CD4-positive, alpha-beta memory T cell (primary cell): ENCODE results near the gene AHCYL1. TPM values are rescaled to one million over a fixed set of nuclear protein-coding genes. Genes with fewer than 3 reads are reported as not detected.

ENCODE experiments used
- CTCF ChIA-PET: fragments of 350-600 bp; sonication (Branson Sonifier 250); formaldehyde crosslinking; loops from one replicate; lab custom pipeline; 2021; ENCODE audit warnings: inconsistent platforms; ENCODE audit not compliant: partially characterized antibody; lab: Charles Lee
- POLR2A ChIA-PET: fragments of 350-600 bp; sonication (Branson Sonifier 250); formaldehyde crosslinking; loops from one replicate; lab custom pipeline; 2021; ENCODE audit not compliant: partially characterized antibody; lab: Charles Lee
- DNase-seq, 5 donors: peaks; one replicate each; pipeline versions ENCODE4 v3.0.0 to v3.0.0-alpha.2; 2020 to 2022; ENCODE audit warnings: mixed read lengths in 1 of 5
- H3K27ac ChIP-seq: one replicate; pipeline ENCODE4 v1.7.0; 2013; ENCODE audit warnings: low read depth, low read length
- H3K27me3 ChIP-seq: 2 replicates; pipeline ENCODE4 v1.7.0; 2013; ENCODE audit warnings: mild to moderate bottlenecking, low read length, moderate library complexity; ENCODE audit not compliant: insufficient read depth
- H3K36me3 ChIP-seq: 2 replicates; pipeline ENCODE4 v1.7.0; 2013; ENCODE audit warnings: mild to moderate bottlenecking, low read length, moderate library complexity; ENCODE audit not compliant: insufficient read depth
- H3K4me1 ChIP-seq: 2 replicates; pipeline ENCODE4 v1.7.0; 2013; ENCODE audit warnings: mild to moderate bottlenecking, low read length, moderate library complexity; ENCODE audit not compliant: insufficient read depth
- H3K4me3 ChIP-seq, 2 donors: one replicate each; pipeline ENCODE4 v1.7.0; 2013; ENCODE audit warnings: low read length in 2 of 2, mild to moderate bottlenecking in 1 of 2
- H3K9me3 ChIP-seq, 2 donors: one replicate each; pipeline ENCODE4 v1.7.0; 2013; ENCODE audit warnings: low read length in 2 of 2, control low read depth in 1 of 2; ENCODE audit not compliant: control insufficient read depth in 1 of 2
- H3K27ac Mint-ChIP-seq, 7 donors: one replicate each; pipeline ENCODE4 v1.8.0; 2020 to 2021; ENCODE audit warnings: mixed read lengths in 7 of 7, mild to moderate bottlenecking in 6 of 7, inconsistent platforms in 3 of 7, moderate library complexity in 3 of 7
- H3K27me3 Mint-ChIP-seq, 2 donors: one replicate each; pipeline ENCODE4 v1.8.0; 2020 to 2021; ENCODE audit warnings: mixed read lengths in 2 of 2
- H3K36me3 Mint-ChIP-seq, 2 donors: one replicate each; pipeline ENCODE4 v1.8.0; 2020 to 2021; ENCODE audit warnings: mixed read lengths in 2 of 2, inconsistent platforms in 1 of 2, mild to moderate bottlenecking in 1 of 2
- H3K4me1 Mint-ChIP-seq, 4 donors: one replicate each; pipeline ENCODE4 v1.8.0; 2020 to 2021; ENCODE audit warnings: mixed read lengths in 4 of 4, mild to moderate bottlenecking in 1 of 4
- H3K4me3 Mint-ChIP-seq, 8 donors: one replicate each; pipeline ENCODE4 v1.8.0; 2020 to 2021; ENCODE audit warnings: mixed read lengths in 8 of 8, mild to moderate bottlenecking in 7 of 8, moderate library complexity in 6 of 8, inconsistent platforms in 3 of 8
- H3K9me3 Mint-ChIP-seq, 8 donors: one replicate each; pipeline ENCODE4 v1.8.0; 2020 to 2021; ENCODE audit warnings: mixed read lengths in 8 of 8, mild to moderate bottlenecking in 5 of 8, inconsistent platforms in 3 of 8, moderate library complexity in 1 of 8
- intact Hi-C: fragments of 100-400 bp; cut with micrococcal nuclease; formaldehyde crosslinking; loops from one replicate; pipeline ENCODE4 v1.15.1; 2023
- polyA plus RNA-seq, 2 donors: library from polyadenylated mRNA; unstranded; fragments of 300-500 nt; fragmentation: Illumina TruSeq; gene quantifications; one replicate each; pipeline ENCODE4 v1.2.3, GENCODE V29; 2021
- total RNA-seq, 2 experiments: library from RNA; stranded (reverse); gene quantifications; one replicate each; pipeline ENCODE4 v1.2.3, GENCODE V29; 2021

The AHCYL1 gene
- total and polyA plus RNA-seq, 4 experiments from 2014 or later: 41.7 to 54.9 (median 44.7) TPM

DNA sequence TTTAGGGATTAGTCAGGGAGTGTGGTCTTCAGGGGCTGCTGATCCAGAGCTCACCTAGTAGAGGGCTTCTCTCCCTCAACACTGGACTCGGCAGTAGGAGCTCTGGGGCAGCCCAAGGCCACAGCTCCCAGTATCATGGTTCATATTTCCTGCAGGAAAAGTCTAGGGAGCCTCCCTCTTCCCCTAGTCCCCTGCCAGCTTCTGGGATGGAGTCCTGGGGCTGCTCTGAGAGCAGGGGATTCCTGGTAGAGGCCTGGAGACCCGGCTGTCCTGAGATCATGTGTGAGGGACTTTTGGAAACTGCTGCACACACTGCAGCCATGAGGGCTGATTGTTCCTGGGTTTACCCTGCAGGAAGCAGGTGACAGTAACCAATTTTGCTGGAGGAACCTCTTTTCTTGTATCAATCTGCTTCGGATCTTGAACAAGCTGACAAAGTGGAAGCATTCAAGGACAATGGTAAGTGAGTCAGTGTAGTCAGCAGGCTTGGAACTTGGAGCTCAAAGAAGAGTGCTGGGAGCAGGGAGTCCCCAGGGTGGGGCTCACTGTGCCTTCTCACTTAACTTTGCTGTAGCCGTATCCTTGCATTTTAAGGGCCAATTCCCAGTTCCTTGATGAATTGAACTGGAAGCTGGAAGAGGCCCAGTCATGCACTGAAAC lies 66.2 kb downstream of the AHCYL1 start:
- no peaks in the 10 kb centered on the region for H3K9me3 ChIP-seq
- H3K27me3 Mint-ChIP-seq: no peaks in the 10 kb centered on the region
- intact Hi-C loops: no loop called here
- H3K27ac Mint-ChIP-seq: peak overlapping the region in 1 of 7 donors; percentile 16
- no peak overlapping the region for H3K4me3 Mint-ChIP-seq
- DNase-seq: no peak
- H3K4me1 Mint-ChIP-seq: peaks cover 1 to 8% (median 3%) of the 10 kb centered on the region in 4 donors
- ChIA-PET CTCF (interaction anchor here (0.9 to 12.2 kb wide), 9 partner anchors 8 to 411 kb away, joined by 3 to 120 read pairs (median 8); partner anchors contain the start of gene STRIP1), POLR2A (interaction anchor here (1.1 to 5.7 kb wide), 2 partner anchors 16 to 18 kb away, joined by 4 to 33 read pairs; partner anchors contain the start of gene STRIP1)
- H3K36me3 Mint-ChIP-seq: peaks cover 69 to 91% of the 10 kb centered on the region in 2 donors
- no peak overlapping the region for H3K27ac ChIP-seq
- H3K9me3 Mint-ChIP-seq: no peaks in the 10 kb centered on the region
- H3K27me3 ChIP-seq: no peaks in the 10 kb centered on the region
- peaks cover 70% of the 10 kb centered on the region for H3K36me3 ChIP-seq
- H3K4me3 ChIP-seq: no peak overlapping the region
- no peaks in the 10 kb centered on the region for H3K4me1 ChIP-seq

DNA sequence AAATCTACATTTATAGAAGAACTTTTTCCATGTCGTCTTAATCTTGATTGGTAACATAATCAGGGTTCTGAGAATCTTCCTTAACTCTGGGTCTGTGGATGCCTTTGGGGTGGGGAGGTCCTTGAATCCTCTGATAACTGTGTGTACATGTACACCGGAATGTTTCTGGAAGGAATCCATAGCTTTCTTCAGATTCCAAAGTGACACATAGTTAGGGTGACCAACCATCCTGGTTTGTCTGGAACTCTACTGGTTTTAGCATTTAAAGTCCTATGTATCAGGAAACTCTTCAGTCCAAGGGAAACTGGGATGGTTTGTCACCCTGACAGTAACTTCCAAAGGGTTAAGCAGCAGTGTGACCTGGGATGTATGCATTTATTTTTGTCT lies 66.7 kb downstream of the AHCYL1 start:
- intact Hi-C loops: no loop called here
- Histone ChIP-seq H3K4me1 (no peaks in the 10 kb centered on the region), H3K27me3 (no peaks in the 10 kb centered on the region), H3K4me3 (no peak overlapping the region), H3K27ac (no peak overlapping the region), H3K9me3 (no peaks in the 10 kb centered on the region), H3K36me3 (peaks cover 71% of the 10 kb centered on the region)
- no peak overlapping the region for H3K27ac Mint-ChIP-seq
- H3K4me1 Mint-ChIP-seq: peaks cover 1 to 8% (median 3%) of the 10 kb centered on the region in 4 donors
- H3K4me3 Mint-ChIP-seq: no peak overlapping the region
- POLR2A ChIA-PET: interaction anchor here (5.7 kb wide), 1 partner anchor 16 kb away, joined by 33 read pairs; the partner anchor contains the start of gene STRIP1
- CTCF ChIA-PET: interaction anchor here (1.1 to 12.2 kb wide), 9 partner anchors 8 to 412 kb away, joined by 3 to 120 read pairs (median 34); partner anchors contain the start of gene STRIP1
- H3K36me3 Mint-ChIP-seq: peaks cover 73 to 92% of the 10 kb centered on the region in 2 donors
- no peaks in the 10 kb centered on the region for H3K27me3 Mint-ChIP-seq
- no peak for DNase-seq
- no peaks in the 10 kb centered on the region for H3K9me3 Mint-ChIP-seq

DNA sequence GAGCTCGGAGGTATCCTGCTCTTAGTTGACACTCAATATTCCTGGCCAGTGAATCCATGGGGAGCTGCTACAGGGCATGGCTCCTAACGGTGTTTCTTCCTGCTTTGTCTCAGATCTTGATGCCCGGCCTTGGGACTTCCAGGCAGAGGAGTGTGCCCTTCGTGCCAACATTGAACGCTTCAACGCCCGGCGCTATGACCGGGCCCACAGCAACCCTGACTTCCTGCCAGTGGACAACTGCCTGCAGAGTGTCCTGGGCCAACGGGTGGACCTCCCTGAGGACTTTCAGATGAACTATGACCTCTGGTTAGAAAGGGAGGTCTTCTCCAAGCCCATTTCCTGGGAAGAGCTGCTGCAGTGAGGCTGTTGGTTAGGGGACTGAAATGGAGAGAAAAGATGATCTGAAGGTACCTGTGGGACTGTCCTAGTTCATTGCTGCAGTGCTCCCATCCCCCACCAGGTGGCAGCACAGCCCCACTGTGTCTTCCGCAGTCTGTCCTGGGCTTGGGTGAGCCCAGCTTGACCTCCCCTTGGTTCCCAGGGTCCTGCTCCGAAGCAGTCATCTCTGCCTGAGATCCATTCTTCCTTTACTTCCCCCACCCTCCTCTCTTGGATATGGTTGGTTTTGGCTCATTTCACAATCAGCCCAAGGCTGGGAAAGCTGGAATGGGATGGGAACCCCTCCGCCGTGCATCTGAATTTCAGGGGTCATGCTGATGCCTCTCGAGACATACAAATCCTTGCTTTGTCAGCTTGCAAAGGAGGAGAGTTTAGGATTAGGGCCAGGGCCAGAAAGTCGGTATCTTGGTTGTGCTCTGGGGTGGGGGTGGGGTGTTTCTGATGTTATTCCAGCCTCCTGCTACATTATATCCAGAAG lies 69.2 kb downstream of the AHCYL1 start:
- ChIA-PET POLR2A (no interaction called here), CTCF (interaction anchor here (1.0 to 12.2 kb wide), 14 partner anchors 9 to 507 kb away, joined by 3 to 120 read pairs (median 5); partner anchors contain the start of gene STRIP1)
- Histone ChIP-seq H3K27me3 (no peaks in the 10 kb centered on the region), H3K36me3 (peaks cover 71% of the 10 kb centered on the region), H3K4me3 (no peak overlapping the region), H3K27ac (no peak overlapping the region), H3K4me1 (no peaks in the 10 kb centered on the region), H3K9me3 (no peaks in the 10 kb centered on the region)
- Mint-ChIP-seq H3K4me1 (peaks cover 1 to 9% (median 5%) of the 10 kb centered on the region in 4 donors), H3K9me3 (no peaks in the 10 kb centered on the region), H3K27me3 (no peaks in the 10 kb centered on the region), H3K4me3 (no peak overlapping the region), H3K36me3 (peaks cover 69 to 94% of the 10 kb centered on the region in 2 donors), H3K27ac (peak overlapping the region in 3 of 7 donors; percentile 37 to 83 (median 49))
- intact Hi-C loops: loop anchor here (1.0 kb wide), 1 partner anchor 53 kb away; no protein-coding TSS in a partner anchor
- peak; percentile 36 to 60 (median 53) for DNase-seq

- Mint-ChIP-seq H3K27me3 (no peaks in the 10 kb centered on the region), H3K9me3 (no peaks in the 10 kb centered on the region), H3K4me1 (peaks cover 1 to 13% (median 6%) of the 10 kb centered on the region in 4 donors), H3K27ac (no peak overlapping the region), H3K36me3 (peaks cover 66 to 87% of the 10 kb centered on the region in 2 donors), H3K4me3 (no peak overlapping the region)
- peaks cover 55% of the 10 kb centered on the region for H3K36me3 ChIP-seq
- POLR2A ChIA-PET: no interaction called here
- H3K4me1 ChIP-seq: no peaks in the 10 kb centered on the region
- intact Hi-C loops: no loop called here
- H3K9me3 ChIP-seq: no peaks in the 10 kb centered on the region
- no peaks in the 10 kb centered on the region for H3K27me3 ChIP-seq
- H3K4me3 ChIP-seq: no peak overlapping the region
- no peak for DNase-seq
- no peak overlapping the region for H3K27ac ChIP-seq
- CTCF ChIA-PET: interaction anchor here (1.2 to 12.2 kb wide), 7 partner anchors 11 to 404 kb away, joined by 3 to 120 read pairs (median 34); partner anchors contain the start of genes ALX3 and STRIP1
Observed at GRCh38 chr1:110055493-110056284, 71.1 kb downstream of the AHCYL1 start.

DNA sequence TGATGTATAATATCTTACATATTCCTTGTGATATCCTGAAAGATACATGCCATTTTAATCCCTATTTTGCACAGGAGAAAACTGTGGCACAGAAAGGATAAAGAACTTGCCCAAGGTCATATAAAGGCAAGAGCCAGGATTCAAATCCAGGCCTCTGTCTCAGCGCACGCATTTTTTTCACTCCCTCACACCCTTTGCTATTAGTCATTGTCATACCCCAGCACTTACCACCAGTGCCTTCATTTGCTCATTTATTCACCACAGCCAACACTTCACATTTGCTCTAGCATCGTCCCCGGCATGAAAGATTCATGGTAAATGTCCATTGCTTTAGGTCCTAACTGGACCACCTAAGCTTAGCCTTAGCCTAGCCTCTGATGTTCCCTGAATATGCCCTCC lies 71.7 kb downstream of the AHCYL1 start:
- Mint-ChIP-seq H3K4me3 (no peak overlapping the region), H3K9me3 (no peaks in the 10 kb centered on the region), H3K4me1 (peaks cover 1 to 13% (median 6%) of the 10 kb centered on the region in 4 donors), H3K27ac (peak overlapping the region in 2 of 7 donors; percentile 10 to 65), H3K36me3 (peaks cover 64 to 84% of the 10 kb centered on the region in 2 donors), H3K27me3 (no peaks in the 10 kb centered on the region)
- intact Hi-C loops: no loop called here
- no peak for DNase-seq
- H3K9me3 ChIP-seq: no peaks in the 10 kb centered on the region
- no peaks in the 10 kb centered on the region for H3K4me1 ChIP-seq
- H3K27ac ChIP-seq: no peak overlapping the region
- peaks cover 49% of the 10 kb centered on the region for H3K36me3 ChIP-seq
- H3K4me3 ChIP-seq: no peak overlapping the region
- POLR2A ChIA-PET: no interaction called here
- CTCF ChIA-PET: interaction anchor here (0.6 to 12.2 kb wide), 8 partner anchors 7 to 403 kb away, joined by 3 to 120 read pairs (median 28); partner anchors contain the start of gene STRIP1
- H3K27me3 ChIP-seq: no peaks in the 10 kb centered on the region

- POLR2A ChIA-PET: interaction anchor here (1.2 kb wide), 1 partner anchor 22 kb away, joined by 3 read pairs; no protein-coding TSS in a partner anchor
- no peaks in the 10 kb centered on the region for H3K9me3 ChIP-seq
- no peaks in the 10 kb centered on the region for H3K4me1 ChIP-seq
- DNase-seq: no peak
- peaks cover 60 to 79% of the 10 kb centered on the region in 2 donors for H3K36me3 Mint-ChIP-seq
- no peak overlapping the region for H3K4me3 ChIP-seq
- H3K27me3 Mint-ChIP-seq: no peaks in the 10 kb centered on the region
- peaks cover 45% of the 10 kb centered on the region for H3K36me3 ChIP-seq
- no peak overlapping the region for H3K27ac ChIP-seq
- H3K27ac Mint-ChIP-seq: peak overlapping the region in 1 of 7 donors; percentile 24
- H3K9me3 Mint-ChIP-seq: no peaks in the 10 kb centered on the region
- no peaks in the 10 kb centered on the region for H3K27me3 ChIP-seq
- no peak overlapping the region for H3K4me3 Mint-ChIP-seq
- CTCF ChIA-PET: interaction anchor here (0.6 to 12.2 kb wide), 6 partner anchors 7 to 403 kb away, joined by 3 to 120 read pairs (median 20); partner anchors contain the start of gene STRIP1
- intact Hi-C loops: no loop called here
- H3K4me1 Mint-ChIP-seq: peaks cover 1 to 13% (median 6%) of the 10 kb centered on the region in 4 donors
Observed at GRCh38 chr1:110056776-110057175, 72.2 kb downstream of the AHCYL1 start.
